PFSK-1 (cell line): Measurements from ENCODE around the gene TEKT1.

ENCODE experiments used
- FOXP2 ChIP-seq: optimal IDR thresholded peaks from 2 replicates; pipeline ENCODE3; 2011; ENCODE audit warnings: borderline replicate concordance, control low read depth, inconsistent platforms; ENCODE audit not compliant: insufficient read depth; ENCODE audit errors: extremely low read length, extremely low read depth
- POLR2AphosphoS5 ChIP-seq: IDR thresholded peaks from 2 replicates; pipeline ENCODE4 v1.6.1; 2012; ENCODE audit warnings: low read depth, mild to moderate bottlenecking, control low read depth, low read length, moderate library complexity
- SIN3A ChIP-seq: IDR thresholded peaks from 2 replicates; pipeline ENCODE4 v1.6.1; 2012; ENCODE audit warnings: mild to moderate bottlenecking, low read length, moderate library complexity, borderline replicate concordance; ENCODE audit not compliant: insufficient read depth
- TAF1 ChIP-seq: IDR thresholded peaks from 2 replicates; pipeline ENCODE4 v1.6.1; 2012; ENCODE audit warnings: low read length, control low read depth, borderline replicate concordance; ENCODE audit not compliant: insufficient read depth
- TF ChIP-seq, protein P1 (sequence below), 2 experiments: IDR thresholded peaks; 2 replicates each; pipeline versions ENCODE4 v1.6.1 to v1.8.0; 2011 to 2012; ENCODE audit warnings: low read depth in 2 of 2, low read length in 2 of 2, control low read depth in 1 of 2, inconsistent platforms in 1 of 2, mild to moderate bottlenecking in 1 of 2, moderate library complexity in 1 of 2; ENCODE audit not compliant: insufficient read depth in 1 of 2

TEKT1 gene

DNA sequence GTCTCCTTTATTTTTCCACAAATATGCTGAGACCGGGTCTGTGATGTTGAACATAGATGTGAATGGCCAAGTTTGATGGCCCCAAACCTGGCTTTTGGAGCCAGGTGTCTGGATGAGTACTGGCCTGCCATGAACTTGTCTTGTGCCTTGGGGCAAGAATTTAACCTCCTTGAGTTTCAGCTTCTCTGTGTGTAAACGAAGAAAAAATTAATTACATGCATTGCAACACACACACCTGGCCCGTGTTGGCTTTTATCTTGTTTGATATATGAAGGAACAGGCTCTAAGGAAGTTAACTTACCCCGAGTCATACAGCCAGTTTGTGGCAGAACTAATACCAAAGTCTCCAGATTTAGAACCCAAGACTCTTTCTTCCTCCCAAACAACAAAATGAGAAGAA, 42.4 kb downstream of the TEKT1 start:
- no peak for TF ChIP-seq SIN3A
- TF ChIP-seq TAF1: no peak
- no peak for TF ChIP-seq POLR2AphosphoS5
- TF ChIP-seq, protein P1, sequence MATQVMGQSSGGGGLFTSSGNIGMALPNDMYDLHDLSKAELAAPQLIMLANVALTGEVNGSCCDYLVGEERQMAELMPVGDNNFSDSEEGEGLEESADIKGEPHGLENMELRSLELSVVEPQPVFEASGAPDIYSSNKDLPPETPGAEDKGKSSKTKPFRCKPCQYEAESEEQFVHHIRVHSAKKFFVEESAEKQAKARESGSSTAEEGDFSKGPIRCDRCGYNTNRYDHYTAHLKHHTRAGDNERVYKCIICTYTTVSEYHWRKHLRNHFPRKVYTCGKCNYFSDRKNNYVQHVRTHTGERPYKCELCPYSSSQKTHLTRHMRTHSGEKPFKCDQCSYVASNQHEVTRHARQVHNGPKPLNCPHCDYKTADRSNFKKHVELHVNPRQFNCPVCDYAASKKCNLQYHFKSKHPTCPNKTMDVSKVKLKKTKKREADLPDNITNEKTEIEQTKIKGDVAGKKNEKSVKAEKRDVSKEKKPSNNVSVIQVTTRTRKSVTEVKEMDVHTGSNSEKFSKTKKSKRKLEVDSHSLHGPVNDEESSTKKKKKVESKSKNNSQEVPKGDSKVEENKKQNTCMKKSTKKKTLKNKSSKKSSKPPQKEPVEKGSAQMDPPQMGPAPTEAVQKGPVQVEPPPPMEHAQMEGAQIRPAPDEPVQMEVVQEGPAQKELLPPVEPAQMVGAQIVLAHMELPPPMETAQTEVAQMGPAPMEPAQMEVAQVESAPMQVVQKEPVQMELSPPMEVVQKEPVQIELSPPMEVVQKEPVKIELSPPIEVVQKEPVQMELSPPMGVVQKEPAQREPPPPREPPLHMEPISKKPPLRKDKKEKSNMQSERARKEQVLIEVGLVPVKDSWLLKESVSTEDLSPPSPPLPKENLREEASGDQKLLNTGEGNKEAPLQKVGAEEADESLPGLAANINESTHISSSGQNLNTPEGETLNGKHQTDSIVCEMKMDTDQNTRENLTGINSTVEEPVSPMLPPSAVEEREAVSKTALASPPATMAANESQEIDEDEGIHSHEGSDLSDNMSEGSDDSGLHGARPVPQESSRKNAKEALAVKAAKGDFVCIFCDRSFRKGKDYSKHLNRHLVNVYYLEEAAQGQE (IDR thresholded peaks at IDR 0.05; ENCODE audit: insufficient read depth in 1 of 2, low read depth in 2 of 2, low read length in 2 of 2): no peak
- TF ChIP-seq FOXP2: no peak

DNA sequence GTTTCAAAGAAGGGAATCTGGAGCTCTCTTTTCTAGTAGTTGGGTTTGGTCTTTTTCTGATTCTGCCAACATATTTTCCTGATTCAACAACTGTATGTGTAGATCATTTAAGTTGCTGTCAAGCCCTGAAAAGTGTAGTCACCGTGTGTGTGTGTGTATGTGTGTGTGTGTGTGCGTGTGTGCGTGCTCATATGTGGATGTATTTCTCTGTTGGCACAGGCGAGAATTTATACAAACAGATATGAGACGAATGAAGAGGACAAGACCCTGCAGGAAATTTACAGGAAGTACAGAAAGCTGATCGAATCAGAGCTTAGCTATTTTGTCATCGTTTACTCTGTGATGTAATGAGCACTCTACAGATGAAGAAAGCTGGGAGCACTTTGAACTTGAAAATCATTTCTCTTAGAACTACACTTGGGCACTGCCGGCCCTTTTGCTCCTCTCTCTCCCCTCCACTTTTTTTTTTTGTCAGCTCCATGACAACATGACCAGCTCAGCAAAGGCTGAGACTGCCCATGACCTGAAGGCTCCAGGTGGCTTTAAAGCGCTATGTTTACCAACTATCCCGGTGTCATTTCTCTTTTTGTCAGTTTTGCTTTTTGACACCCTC, 44.3 kb downstream of the TEKT1 start:
- TF ChIP-seq FOXP2 (no peak), POLR2AphosphoS5 (no peak), TAF1 (no peak), SIN3A (no peak)
- TF ChIP-seq, protein P1 (IDR thresholded peaks at IDR 0.05; ENCODE audit: insufficient read depth in 1 of 2, low read depth in 2 of 2, low read length in 2 of 2): no peak

DNA sequence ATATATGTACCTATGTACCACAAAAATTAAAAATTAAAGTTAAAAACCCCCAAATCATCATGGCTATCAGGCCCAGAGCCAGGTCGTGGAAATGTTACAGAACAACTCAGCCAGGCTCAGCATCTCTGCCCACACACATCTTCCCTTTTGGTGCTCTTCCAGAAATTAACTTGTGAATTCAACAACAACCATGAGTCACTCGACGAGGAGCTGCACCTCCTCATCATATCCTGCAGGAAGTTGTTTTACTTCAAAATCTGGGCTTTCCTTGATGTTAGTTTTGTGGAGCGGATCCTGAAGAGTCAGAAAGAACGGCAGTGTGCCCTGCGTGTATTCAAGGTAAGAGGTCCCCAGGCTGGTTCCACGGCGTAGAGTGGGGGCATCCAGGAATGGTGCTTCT, 44.9 kb downstream of the TEKT1 start:
- TF ChIP-seq, protein P1 (IDR thresholded peaks at IDR 0.05; ENCODE audit: insufficient read depth in 1 of 2, low read depth in 2 of 2, low read length in 2 of 2): no peak
- TF ChIP-seq FOXP2 (no peak), TAF1 (no peak), SIN3A (no peak), POLR2AphosphoS5 (no peak)

DNA sequence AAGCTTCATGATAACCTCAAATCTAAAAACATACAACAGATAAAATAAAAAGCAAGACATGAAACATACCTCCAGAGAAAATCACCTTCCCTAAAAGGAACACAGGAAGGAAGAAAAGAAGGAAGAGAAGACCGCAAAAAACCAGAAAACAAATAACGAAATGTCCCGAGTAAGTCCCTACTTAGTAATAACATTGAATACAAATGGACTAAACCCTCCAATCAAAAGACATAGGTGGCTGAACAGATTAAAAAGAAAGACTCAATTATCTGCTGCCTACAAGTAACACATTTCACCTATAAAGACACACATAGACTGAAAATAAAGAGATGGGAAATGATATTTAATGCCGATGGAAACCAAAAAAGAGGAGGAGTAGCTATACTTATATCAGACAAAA, 49.3 kb downstream of the TEKT1 start:
- TF ChIP-seq, protein P1 (IDR thresholded peaks at IDR 0.05; ENCODE audit: insufficient read depth in 1 of 2, low read depth in 2 of 2, low read length in 2 of 2): no peak
- TF ChIP-seq TAF1: no peak
- TF ChIP-seq FOXP2: no peak
- TF ChIP-seq SIN3A: no peak
- TF ChIP-seq POLR2AphosphoS5: no peak

DNA sequence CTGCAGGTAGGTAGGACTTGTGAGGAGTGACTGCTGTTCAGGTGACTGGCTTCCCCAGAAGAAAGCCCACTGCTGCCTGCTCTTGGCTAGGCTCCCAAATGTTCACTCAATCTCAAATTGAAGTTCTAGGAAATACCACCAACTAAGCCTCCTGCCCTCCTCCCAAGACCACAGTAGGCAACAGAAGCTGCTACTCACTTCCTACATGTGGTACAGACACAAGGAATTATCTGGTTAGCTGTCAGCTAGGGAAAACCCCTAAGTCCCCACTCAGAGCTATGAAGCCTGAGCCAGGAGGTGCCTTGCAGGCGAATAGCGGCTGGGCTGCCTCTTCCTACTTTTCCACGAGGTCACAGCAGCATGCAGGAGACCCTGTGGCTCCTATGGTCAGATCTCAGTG, 50.6 kb downstream of the TEKT1 start:
- TF ChIP-seq, protein P1 (IDR thresholded peaks at IDR 0.05; ENCODE audit: insufficient read depth in 1 of 2, low read depth in 2 of 2, low read length in 2 of 2): no peak
- TF ChIP-seq FOXP2 (no peak), SIN3A (no peak), TAF1 (no peak), POLR2AphosphoS5 (no peak)
